Fibroblast of villous mesenchyme (primary cell): ENCODE results near the gene STEAP1B. TPM values are rescaled to one million over a fixed set of nuclear protein-coding genes. Genes with fewer than 3 reads are reported as not detected.

Source experiments
- DNase-seq: peaks from one replicate; pipeline ENCODE4 v3.0.0-alpha.2; 2010; ENCODE audit warnings: low read depth
- H3K4me3 ChIP-seq: 2 replicates; pipeline ENCODE4 v1.5.1; 2011; ENCODE audit warnings: low read depth, mild to moderate bottlenecking, low read length
- CTCF ChIP-seq: IDR thresholded peaks from 2 replicates; pipeline ENCODE4 v1.5.1; 2012; ENCODE audit warnings: low read depth, mild to moderate bottlenecking, low read length; ENCODE audit not compliant: insufficient read depth
- total RNA-seq: library from RNA; depleted of rRNA; stranded (reverse); fragments of >200 nt; gene quantifications from 2 replicates; pipeline ENCODE4 v1.2.3, GENCODE V29; 2012

STEAP1B gene
- total RNA-seq: 7.4 and 11.7 TPM in 2 replicates

- TF ChIP-seq CTCF: peak; percentile 69
- peak within 1 kb of the TSS; percentile 30 for H3K4me3 ChIP-seq
- peak; percentile 79 for DNase-seq
These were observed at the start of gene STEAP1B for GRCh38 chr7:22499888-22500689. TSS of gene STEAP1B (minus strand) at chr7:22500188. CDS start at chr7:22494855, 5,333 bp downstream.

- no peak overlapping the region for H3K4me3 ChIP-seq
- TF ChIP-seq CTCF: no peak
- no peak for DNase-seq
These were observed 49.1 kb upstream of the STEAP1B start for GRCh38 chr7:22549051-22549450.

GRCh38 chr7:22548313-22548712 lies 48.3 kb upstream of the STEAP1B start:
- no peak for TF ChIP-seq CTCF
- no peak for DNase-seq
- H3K4me3 ChIP-seq: no peak overlapping the region

- DNase-seq: no peak
- no peak for TF ChIP-seq CTCF
- H3K4me3 ChIP-seq: no peak overlapping the region
These were observed 46.8 kb upstream of the STEAP1B start for GRCh38 chr7:22546769-22547168.

GRCh38 chr7:22545529-22545928 lies 45.5 kb upstream of the STEAP1B start:
- no peak for DNase-seq
- no peak for TF ChIP-seq CTCF

GRCh38 chr7:22544245-22544644 lies 44.3 kb upstream of the STEAP1B start:
- DNase-seq: no peak
- H3K4me3 ChIP-seq: no peak overlapping the region
- no peak for TF ChIP-seq CTCF

More at GRCh38 chr7:22545529-22545928, 45.5 kb upstream of the STEAP1B start:
- H3K4me3 ChIP-seq: no peak overlapping the region
